ENCODE results near the gene BPGM. TPM values are rescaled to one million over a fixed set of nuclear protein-coding genes. Genes with fewer than 3 reads are reported as not detected.

The BPGM gene
- total and polyA plus RNA-seq, 9 of the 15 experiments (the other 6 are each of a cell fraction or from before 2014, with no cell fraction given) = 14.1 to 46.1 (median 21.2) TPM

GRCh38 chr7:134674424-134674823, 27.8 kb downstream of the BPGM start (continued):
- no peak for TF ChIP-seq ZNF436 (CRISPR knock-in tag; IDR thresholded peaks at IDR 0.05)
- TF ChIP-seq MTF1 (CRISPR knock-in tag; IDR thresholded peaks at IDR 0.05; ENCODE audit: borderline replicate concordance) = no peak
- no peak for TF ChIP-seq NR0B1 (IDR thresholded peaks at IDR 0.05; ENCODE audit: partially characterized antibody)
- TF ChIP-seq RBM25 (IDR thresholded peaks at IDR 0.05; ENCODE audit: low read depth, low read length, severe bottlenecking) = peak; percentile 48
- TF ChIP-seq TSHZ1 (CRISPR knock-in tag; IDR thresholded peaks at IDR 0.05) = no peak

Measured in K562 (cell line).